ENCODE data around the gene HILPDA. TPM values are rescaled to one million over a fixed set of nuclear protein-coding genes. Genes with fewer than 3 reads are reported as not detected.

The HILPDA gene
- total and polyA plus RNA-seq, 7 experiments from 2014 or later, result 2.4 to 39.5 (median 3.1) TPM

DNA sequence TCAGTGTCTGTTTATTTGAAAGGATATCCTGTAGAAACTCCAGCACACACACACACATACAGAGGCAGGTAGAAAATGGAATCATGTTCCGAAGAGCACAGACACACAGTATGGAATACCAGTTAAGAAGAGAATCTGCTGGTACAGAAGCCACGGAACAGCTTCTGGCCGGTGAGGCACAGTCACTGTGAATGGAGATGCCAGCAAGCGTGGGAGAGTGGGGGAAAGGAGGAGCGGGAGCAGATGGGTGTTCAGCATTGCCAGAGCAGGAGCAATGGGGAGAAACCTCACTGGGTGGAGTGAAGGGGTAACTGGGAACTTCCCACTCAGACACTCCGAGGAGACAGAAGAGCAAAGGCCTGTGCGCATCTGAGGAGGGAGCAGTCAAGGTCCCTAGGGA, 36.4 kb upstream of the HILPDA start:
- Histone ChIP-seq H3K4me3 (ENCODE audit: low read length) (no peak overlapping the region), H3K4me1 (ENCODE audit: control insufficient read depth in 2 of 2, insufficient read depth in 2 of 2, low read length in 2 of 2) (no peaks in the 10 kb centered on the region), H3K9me3 (ENCODE audit: control insufficient read depth in 2 of 3, low read length in 3 of 3) (no peaks in the 10 kb centered on the region), H3K36me3 (ENCODE audit: control insufficient read depth in 2 of 3, insufficient read depth in 3 of 3, low read length in 3 of 3) (no peaks in the 10 kb centered on the region), H3K27ac (ENCODE audit: low read depth, low read length) (no peak overlapping the region), H3K27me3 (ENCODE audit: control insufficient read depth in 2 of 2, insufficient read depth in 2 of 2, low read length in 2 of 2) (no peaks in the 10 kb centered on the region)
- ChIA-PET POLR2A (no interaction called here), CTCF (interaction anchor here (1.1 to 2.5 kb wide), 3 partner anchors 17 to 40 kb away, joined by 3 to 9 read pairs (median 6); no protein-coding TSS in a partner anchor)
- Mint-ChIP-seq H3K4me3 (no peak overlapping the region), H3K4me1 (peaks cover 0 to 7% (median 0%) of the 10 kb centered on the region in 7 donors), H3K27me3 (peaks cover 0 to 17% (median 0%) of the 10 kb centered on the region in 5 donors), H3K36me3 (no peaks in the 10 kb centered on the region), H3K27ac (no peak overlapping the region), H3K9me3 (peaks cover 0 to 2% (median 0%) of the 10 kb centered on the region in 11 donors)
- DNase-seq (no peak), ATAC-seq (no peak)
- intact Hi-C loops (cut with micrococcal nuclease), result no loop called here

- no peak for ATAC-seq
- Histone ChIP-seq H3K27ac (ENCODE audit: low read depth, low read length) (no peak overlapping the region), H3K9me3 (ENCODE audit: control insufficient read depth in 2 of 3, low read length in 3 of 3) (no peaks in the 10 kb centered on the region), H3K4me3 (ENCODE audit: low read length) (no peak overlapping the region), H3K36me3 (ENCODE audit: control insufficient read depth in 2 of 3, insufficient read depth in 3 of 3, low read length in 3 of 3) (no peaks in the 10 kb centered on the region), H3K4me1 (ENCODE audit: control insufficient read depth in 2 of 2, insufficient read depth in 2 of 2, low read length in 2 of 2) (peaks cover 0 to 2% of the 10 kb centered on the region in 2 donors), H3K27me3 (ENCODE audit: control insufficient read depth in 2 of 2, insufficient read depth in 2 of 2, low read length in 2 of 2) (no peaks in the 10 kb centered on the region)
- no peak for DNase-seq
- H3K9me3 Mint-ChIP-seq, result peaks cover 0 to 2% (median 0%) of the 10 kb centered on the region in 11 donors
- ChIA-PET POLR2A (no interaction called here), CTCF (no interaction called here)
- intact Hi-C loops (cut with micrococcal nuclease), result no loop called here
- H3K36me3 Mint-ChIP-seq, result no peaks in the 10 kb centered on the region
- peaks cover 0 to 7% (median 0%) of the 10 kb centered on the region in 7 donors for H3K4me1 Mint-ChIP-seq
- H3K27ac Mint-ChIP-seq, result peak overlapping the region in 1 of 9 donors; percentile 31
- H3K27me3 Mint-ChIP-seq, result peaks cover 0 to 8% (median 0%) of the 10 kb centered on the region in 5 donors
- no peak overlapping the region for H3K4me3 Mint-ChIP-seq
Measured at GRCh38 chr7:128420773-128421172, 34.9 kb upstream of the HILPDA start.

DNA sequence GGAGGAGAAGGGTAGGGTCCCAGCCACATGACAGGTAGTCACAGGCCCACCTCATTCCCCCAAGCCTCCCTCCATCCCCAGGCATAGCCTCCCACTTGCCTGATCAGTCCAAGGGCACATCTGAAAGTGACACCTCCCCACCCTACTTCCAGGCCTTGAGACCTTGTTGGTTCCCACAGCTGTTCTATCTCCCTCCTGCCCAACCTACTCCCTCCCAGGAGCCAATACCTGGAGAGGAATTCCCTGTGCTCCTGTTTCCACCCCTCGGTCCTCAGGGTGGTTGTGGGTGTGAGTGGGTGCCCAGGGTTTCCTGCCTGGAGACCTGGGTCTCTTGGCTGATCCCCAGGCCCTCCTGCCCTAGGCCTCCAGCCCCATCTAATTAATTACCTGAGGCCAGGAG, 34.3 kb upstream of the HILPDA start:
- Histone ChIP-seq H3K4me3 (ENCODE audit: low read length) (no peak overlapping the region), H3K9me3 (ENCODE audit: control insufficient read depth in 2 of 3, low read length in 3 of 3) (no peaks in the 10 kb centered on the region), H3K36me3 (ENCODE audit: control insufficient read depth in 2 of 3, insufficient read depth in 3 of 3, low read length in 3 of 3) (no peaks in the 10 kb centered on the region), H3K4me1 (ENCODE audit: control insufficient read depth in 2 of 2, insufficient read depth in 2 of 2, low read length in 2 of 2) (peaks cover 0 to 2% of the 10 kb centered on the region in 2 donors), H3K27ac (ENCODE audit: low read depth, low read length) (no peak overlapping the region), H3K27me3 (ENCODE audit: control insufficient read depth in 2 of 2, insufficient read depth in 2 of 2, low read length in 2 of 2) (no peaks in the 10 kb centered on the region)
- Mint-ChIP-seq H3K27ac (no peak overlapping the region), H3K9me3 (peaks cover 0 to 2% (median 0%) of the 10 kb centered on the region in 11 donors), H3K36me3 (no peaks in the 10 kb centered on the region), H3K4me1 (peaks cover 0 to 7% (median 0%) of the 10 kb centered on the region in 7 donors), H3K27me3 (peaks cover 0 to 8% (median 0%) of the 10 kb centered on the region in 5 donors), H3K4me3 (no peak overlapping the region)
- DNase-seq (no peak), ATAC-seq (no peak)
- POLR2A ChIA-PET, result no interaction called here
- CTCF ChIA-PET, result no interaction called here
- intact Hi-C loops (cut with micrococcal nuclease), result no loop called here

DNA sequence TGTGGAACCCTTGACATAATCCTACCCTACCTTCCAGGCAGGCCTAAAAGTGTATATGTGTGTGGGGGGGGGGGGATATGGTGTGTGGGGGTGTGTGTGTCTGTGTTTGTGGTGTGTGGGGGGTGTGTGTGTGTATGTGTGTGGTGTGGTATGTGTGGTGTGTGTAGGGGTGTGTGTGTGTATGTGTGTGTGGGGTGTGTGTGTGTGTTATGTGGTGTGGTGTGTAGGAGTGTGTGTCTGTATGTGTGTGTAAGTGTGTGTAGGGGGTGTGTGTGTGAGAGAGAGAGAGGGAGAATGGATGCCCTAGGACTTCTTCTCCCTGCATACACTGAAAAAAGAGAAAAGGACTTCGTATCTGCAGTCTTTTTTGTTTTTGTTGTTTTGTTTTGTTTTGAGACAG, 33.6 kb upstream of the HILPDA start:
- no peak for ATAC-seq
- peaks cover 0 to 2% of the 10 kb centered on the region in 2 donors for H3K4me1 ChIP-seq (ENCODE audit: control insufficient read depth in 2 of 2, insufficient read depth in 2 of 2, low read length in 2 of 2)
- H3K4me3 ChIP-seq (ENCODE audit: low read length), result no peak overlapping the region
- H3K9me3 Mint-ChIP-seq, result peaks cover 0 to 2% (median 0%) of the 10 kb centered on the region in 11 donors
- intact Hi-C loops (cut with micrococcal nuclease), result no loop called here
- no peaks in the 10 kb centered on the region for H3K36me3 Mint-ChIP-seq
- H3K4me3 Mint-ChIP-seq, result no peak overlapping the region
- POLR2A ChIA-PET, result interaction anchor here (0.6 kb wide), 1 partner anchor 1055 kb away, joined by 3 read pairs; no protein-coding TSS in a partner anchor
- H3K36me3 ChIP-seq (ENCODE audit: control insufficient read depth in 2 of 3, insufficient read depth in 3 of 3, low read length in 3 of 3), result no peaks in the 10 kb centered on the region
- CTCF ChIA-PET, result interaction anchor here (1.1 kb wide), 1 partner anchor 13 kb away, joined by 4 read pairs; no protein-coding TSS in a partner anchor
- H3K27me3 Mint-ChIP-seq, result peaks cover 0 to 8% (median 0%) of the 10 kb centered on the region in 5 donors
- peaks cover 0 to 7% (median 0%) of the 10 kb centered on the region in 7 donors for H3K4me1 Mint-ChIP-seq
- no peaks in the 10 kb centered on the region for H3K27me3 ChIP-seq (ENCODE audit: control insufficient read depth in 2 of 2, insufficient read depth in 2 of 2, low read length in 2 of 2)
- H3K9me3 ChIP-seq (ENCODE audit: control insufficient read depth in 2 of 3, low read length in 3 of 3), result no peaks in the 10 kb centered on the region
- DNase-seq, result no peak
- H3K27ac ChIP-seq (ENCODE audit: low read depth, low read length), result no peak overlapping the region
- no peak overlapping the region for H3K27ac Mint-ChIP-seq

- Mint-ChIP-seq H3K9me3 (peaks cover 0 to 2% (median 0%) of the 10 kb centered on the region in 11 donors), H3K27me3 (peaks cover 0 to 6% (median 0%) of the 10 kb centered on the region in 5 donors), H3K36me3 (no peaks in the 10 kb centered on the region), H3K27ac (no peak overlapping the region), H3K4me3 (no peak overlapping the region), H3K4me1 (peaks cover 0 to 7% (median 2%) of the 10 kb centered on the region in 7 donors)
- intact Hi-C loops (cut with micrococcal nuclease), result no loop called here
- H3K4me1 ChIP-seq (ENCODE audit: control insufficient read depth in 2 of 2, insufficient read depth in 2 of 2, low read length in 2 of 2), result peaks cover 0 to 2% of the 10 kb centered on the region in 2 donors
- POLR2A ChIA-PET, result interaction anchor here (0.6 kb wide), 1 partner anchor 1056 kb away, joined by 3 read pairs; no protein-coding TSS in a partner anchor
- CTCF ChIA-PET, result interaction anchor here (1.1 to 8.1 kb wide), 3 partner anchors 14 to 38 kb away, joined by 4 to 204 read pairs (median 163); no protein-coding TSS in a partner anchor
- no peak overlapping the region for H3K4me3 ChIP-seq (ENCODE audit: low read length)
- H3K9me3 ChIP-seq (ENCODE audit: control insufficient read depth in 2 of 3, low read length in 3 of 3), result no peaks in the 10 kb centered on the region
- no peak overlapping the region for H3K27ac ChIP-seq (ENCODE audit: low read depth, low read length)
- no peaks in the 10 kb centered on the region for H3K27me3 ChIP-seq (ENCODE audit: control insufficient read depth in 2 of 2, insufficient read depth in 2 of 2, low read length in 2 of 2)
- DNase-seq (no peak), ATAC-seq (peak; percentile 68)
- no peaks in the 10 kb centered on the region for H3K36me3 ChIP-seq (ENCODE audit: control insufficient read depth in 2 of 3, insufficient read depth in 3 of 3, low read length in 3 of 3)
Measured at GRCh38 chr7:128422842-128423241, 32.8 kb upstream of the HILPDA start.

DNA sequence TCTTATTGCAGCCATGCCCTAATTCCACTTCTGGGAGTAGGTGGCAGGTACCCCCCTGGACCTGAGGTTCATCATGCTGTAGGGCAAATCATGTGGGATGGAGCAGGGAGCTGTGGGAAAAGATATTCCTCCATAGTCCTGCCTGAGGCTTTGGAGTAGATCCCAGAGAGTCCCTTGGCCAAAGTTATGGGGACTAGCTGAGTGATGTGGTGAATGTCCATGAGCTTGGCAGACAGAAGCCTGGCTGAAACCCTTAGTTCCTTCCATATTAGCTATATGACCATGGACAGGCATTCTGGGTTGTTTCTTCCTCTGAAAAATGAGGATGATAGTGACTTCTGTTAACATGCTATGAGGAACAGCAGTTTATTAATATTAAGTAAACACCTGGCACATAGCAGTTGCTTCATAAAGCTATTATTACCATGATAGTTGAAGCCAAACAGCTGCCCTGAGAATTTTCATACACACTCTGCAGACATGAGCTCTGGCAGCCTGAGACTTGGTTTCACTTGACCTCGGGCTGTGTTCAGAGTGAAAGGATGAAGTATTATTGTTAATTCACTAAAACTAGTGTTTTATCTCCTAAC, 30.9 kb upstream of the HILPDA start:
- Mint-ChIP-seq H3K27ac (no peak overlapping the region), H3K27me3 (peaks cover 0 to 8% (median 0%) of the 10 kb centered on the region in 5 donors), H3K9me3 (no peaks in the 10 kb centered on the region), H3K4me3 (no peak overlapping the region), H3K36me3 (peaks cover 0 to 3% (median 0%) of the 10 kb centered on the region in 5 donors), H3K4me1 (peaks cover 0 to 16% (median 0%) of the 10 kb centered on the region in 7 donors)
- ATAC-seq (no peak), DNase-seq (no peak)
- H3K27me3 ChIP-seq (ENCODE audit: control insufficient read depth in 2 of 2, insufficient read depth in 2 of 2, low read length in 2 of 2), result no peaks in the 10 kb centered on the region
- H3K9me3 ChIP-seq (ENCODE audit: control insufficient read depth in 2 of 3, low read length in 3 of 3), result no peaks in the 10 kb centered on the region
- peaks cover 0 to 2% of the 10 kb centered on the region in 2 donors for H3K4me1 ChIP-seq (ENCODE audit: control insufficient read depth in 2 of 2, insufficient read depth in 2 of 2, low read length in 2 of 2)
- no peak overlapping the region for H3K4me3 ChIP-seq (ENCODE audit: low read length)
- H3K27ac ChIP-seq (ENCODE audit: low read depth, low read length), result no peak overlapping the region
- H3K36me3 ChIP-seq (ENCODE audit: control insufficient read depth in 2 of 3, insufficient read depth in 3 of 3, low read length in 3 of 3), result no peaks in the 10 kb centered on the region
- ChIA-PET CTCF (interaction anchor here (0.5 to 8.1 kb wide), 22 partner anchors 9 to 455 kb away, joined by 3 to 204 read pairs (median 7); partner anchors contain the start of genes HILPDA and RBM28), POLR2A (interaction anchor here (0.7 to 1.4 kb wide), 6 partner anchors 8 to 343 kb away, joined by 3 to 7 read pairs (median 4); partner anchors contain the start of gene IMPDH1)
- intact Hi-C loops (cut with micrococcal nuclease), result loop anchor here (1.0 to 5.0 kb wide), 4 partner anchors 14 to 77 kb away; no protein-coding TSS in a partner anchor
